Bronchial smooth muscle cell (primary cell): ENCODE results near the gene TLCD3B. TPM values are rescaled to one million over a fixed set of nuclear protein-coding genes. Genes with fewer than 3 reads are reported as not detected.

ENCODE experiments used
- total RNA-seq: library from RNA; depleted of rRNA; stranded (reverse); fragments of >200 nt; gene quantifications from 2 replicates; pipeline ENCODE4 v1.2.1, GENCODE V29; 2014

TLCD3B gene, protein sequence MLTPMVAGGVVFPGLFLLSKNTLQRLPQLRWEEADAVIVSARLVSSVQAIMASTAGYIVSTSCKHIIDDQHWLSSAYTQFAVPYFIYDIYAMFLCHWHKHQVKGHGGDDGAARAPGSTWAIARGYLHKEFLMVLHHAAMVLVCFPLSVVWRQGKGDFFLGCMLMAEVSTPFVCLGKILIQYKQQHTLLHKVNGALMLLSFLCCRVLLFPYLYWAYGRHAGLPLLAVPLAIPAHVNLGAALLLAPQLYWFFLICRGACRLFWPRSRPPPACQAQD
- not detected in 2 replicates for total RNA-seq

GRCh38 chr16:30030841-30031413 is at the start of gene TLCD3B:
TSS of gene TLCD3B (minus strand) at chr16:30031271. CDS start at chr16:30030527, 744 bp downstream.

DNA sequence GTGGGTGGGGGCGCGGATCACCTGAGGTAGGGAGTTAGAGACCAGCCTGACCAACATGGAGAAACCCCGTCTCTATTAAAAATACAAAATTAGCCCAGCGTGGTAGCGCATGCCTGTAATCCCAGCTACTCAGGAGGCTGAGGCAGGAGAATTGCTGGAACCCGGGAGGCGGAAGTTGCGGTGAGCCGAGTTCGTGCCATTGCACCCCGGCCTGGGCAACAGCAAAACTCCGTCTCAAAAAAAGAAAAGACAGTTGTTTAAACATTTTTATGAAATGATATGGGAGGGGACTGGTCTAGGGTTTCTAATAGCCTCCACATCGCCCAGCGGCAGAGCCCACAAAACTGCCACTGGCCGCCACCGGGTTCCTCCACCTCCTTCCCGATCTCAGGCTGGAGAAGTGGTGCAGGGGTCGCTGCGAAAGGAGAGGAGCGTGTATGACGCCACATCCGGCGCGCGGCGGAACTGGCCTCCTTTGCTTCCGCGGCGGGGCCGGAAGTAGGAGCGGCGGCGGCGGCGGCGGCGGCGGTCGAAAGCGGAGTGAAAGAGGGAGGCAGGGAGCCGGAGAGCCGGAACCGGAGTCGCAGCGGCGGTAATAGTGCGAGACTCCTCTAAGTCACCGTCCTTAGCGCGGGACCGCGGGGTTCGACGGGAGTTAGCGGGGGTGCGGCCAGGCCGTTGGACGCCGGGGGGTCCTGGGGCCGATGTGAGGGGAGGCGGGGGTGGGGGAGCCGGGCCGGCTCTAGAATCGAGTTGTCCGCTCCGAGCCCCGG is 44.6 kb upstream of the TLCD3B start, which contains the start of gene PPP4C:
TSS of gene PPP4C (plus strand) at position 492 of the 773 bp plus-strand sequence. CDS start 384 bp downstream, outside the sequence.

GRCh38 chr16:30065102-30065942 is 34.3 kb upstream of the TLCD3B start, which contains the start of gene ALDOA:
TSS of gene ALDOA (plus strand) at chr16:30065760. CDS start at chr16:30066898, 1,138 bp downstream.

GRCh38 chr16:30022887-30023286 is 8.2 kb downstream of the TLCD3B start, which contains the start of gene C16orf92:
TSS of gene C16orf92 (plus strand) at chr16:30023198. CDS start at chr16:30023341, 143 bp downstream.

DNA sequence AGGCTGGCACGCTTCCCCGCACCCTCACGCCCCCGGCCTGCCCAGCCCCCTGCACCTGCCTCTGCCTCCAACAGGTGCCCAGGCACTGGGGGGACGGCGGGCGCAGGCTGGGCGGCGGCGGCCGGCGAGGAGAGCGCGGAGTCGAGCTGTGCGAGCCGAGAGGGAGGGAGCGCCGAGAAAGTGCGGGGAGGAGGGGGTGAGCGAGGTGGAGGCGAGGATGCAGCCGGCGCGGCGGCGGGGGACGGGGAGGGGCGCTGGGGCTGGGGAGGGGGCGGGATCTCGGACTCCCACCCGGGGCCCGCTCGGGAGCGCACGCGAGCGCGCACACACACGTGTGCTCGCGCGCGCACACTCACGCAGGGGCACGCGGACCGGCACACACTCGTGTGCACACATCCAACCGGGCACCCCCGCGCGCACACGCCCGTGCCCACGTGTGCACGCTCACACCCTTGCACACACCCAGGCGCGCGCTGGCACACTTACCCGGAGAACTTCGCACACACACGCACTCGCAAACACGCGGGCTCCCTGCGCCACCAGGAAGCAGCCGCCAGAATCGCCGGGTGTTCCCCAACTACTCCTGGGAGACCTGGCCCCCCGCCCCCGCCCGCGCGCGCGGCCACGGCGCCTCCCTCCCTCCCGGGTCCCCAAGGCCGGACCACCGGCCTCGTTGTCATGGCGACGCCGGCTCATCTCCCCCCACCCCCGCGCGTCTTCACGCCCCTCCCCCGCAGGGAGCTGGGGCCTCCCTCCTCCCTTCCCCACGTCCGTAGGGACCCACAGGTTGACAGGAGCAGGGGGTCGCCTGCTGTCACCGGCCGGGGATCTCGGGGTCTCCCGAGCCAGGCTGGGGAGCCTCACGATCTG is 20.0 kb downstream of the TLCD3B start, which contains the start of gene DOC2A:
TSS of gene DOC2A (minus strand) at position 184 of the 870 bp plus-strand sequence. CDS start 805 bp downstream, outside the sequence.

DNA sequence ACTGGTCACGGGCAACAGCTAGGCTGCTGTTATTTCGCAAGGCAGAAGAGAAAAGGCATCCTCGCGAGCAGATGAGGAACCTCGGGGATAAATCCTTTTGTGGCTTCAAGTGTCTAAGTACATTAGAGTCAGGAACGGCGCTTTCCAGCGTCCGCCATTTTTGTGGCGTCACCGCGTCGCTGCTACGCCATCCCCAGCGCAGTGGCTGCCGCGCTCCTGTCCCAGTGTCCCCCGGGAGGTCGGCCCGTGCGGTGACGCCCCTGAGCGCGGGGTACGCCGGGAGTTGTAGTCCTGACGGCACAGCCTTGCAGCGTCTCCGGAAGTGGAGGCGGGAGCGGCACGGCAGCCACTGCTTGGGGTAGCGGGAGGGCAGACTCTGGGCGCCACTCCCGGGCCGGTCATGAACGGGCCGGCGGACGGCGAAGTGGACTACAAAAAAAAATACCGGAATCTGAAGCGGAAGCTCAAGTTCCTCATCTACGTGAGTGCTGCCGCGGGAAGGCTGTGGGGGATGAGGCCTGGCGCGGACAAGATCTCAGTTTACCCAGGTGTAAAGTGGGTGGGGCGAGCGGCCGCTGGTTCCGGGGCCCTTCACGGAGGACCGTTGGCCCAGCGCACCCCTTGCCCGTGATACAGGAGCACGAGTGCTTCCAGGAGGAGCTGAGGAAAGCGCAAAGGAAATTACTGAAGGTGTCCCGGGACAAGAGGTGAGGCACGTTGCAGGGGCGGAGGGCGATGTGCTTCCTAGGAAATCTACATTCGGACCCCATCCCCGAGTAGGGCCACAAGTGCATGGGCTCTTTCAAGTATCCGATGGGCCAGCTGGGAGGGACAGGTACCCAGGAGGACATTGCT is 34.9 kb downstream of the TLCD3B start, which contains the start of gene INO80E:
TSS of gene INO80E (plus strand) at position 331 of the 855 bp plus-strand sequence. CDS start at position 401, 70 bp downstream.

GRCh38 chr16:29995324-29995910 is 35.7 kb downstream of the TLCD3B start, which contains the start of gene HIRIP3:
TSS of gene HIRIP3 (minus strand) at chr16:29995617. CDS start at chr16:29995605, 12 bp downstream.

Other genes with a start within 250 kb of the TLCD3B start
- 6.5 and 14.3 TPM in 2 replicates for gene KIF22, start 240.5 kb downstream of the TLCD3B start, total RNA-seq
- gene MAZ, start 224.7 kb downstream of the TLCD3B start, total RNA-seq, result 127 and 202 TPM in 2 replicates
- gene PRRT2, start 219.1 kb downstream of the TLCD3B start, total RNA-seq, result 1.9 and 4.4 TPM in 2 replicates
- 12.1 and 12.3 TPM in 2 replicates for gene PAGR1, start 215.1 kb downstream of the TLCD3B start, total RNA-seq
- gene MVP, start 210.8 kb downstream of the TLCD3B start, total RNA-seq, result 549 and 610 TPM in 2 replicates
- 63.4 and 86.9 TPM in 2 replicates for gene CDIPT, start 168.0 kb downstream of the TLCD3B start, total RNA-seq
- gene SEZ6L2, start 131.7 kb downstream of the TLCD3B start, total RNA-seq, result 5.5 and 7.5 TPM in 2 replicates
- 2.1 and 6.8 TPM in 2 replicates for gene ASPHD1, start 130.8 kb downstream of the TLCD3B start, total RNA-seq
- 3.9 and 5.0 TPM in 2 replicates for gene KCTD13, start 105.0 kb downstream of the TLCD3B start, total RNA-seq
- 57.5 and 67.9 TPM in 2 replicates for gene TMEM219, start 69.2 kb downstream of the TLCD3B start, total RNA-seq
- gene TAOK2, start 57.4 kb downstream of the TLCD3B start, total RNA-seq, result 41.3 and 46.7 TPM in 2 replicates
- 6.6 and 7.6 TPM in 2 replicates for gene HIRIP3, start 35.7 kb downstream of the TLCD3B start, total RNA-seq
- gene INO80E, start 35.0 kb downstream of the TLCD3B start, total RNA-seq, result 11.9 and 13.1 TPM in 2 replicates
- 0.16 and 0.34 TPM in 2 replicates for gene DOC2A, start 20.2 kb downstream of the TLCD3B start, total RNA-seq
- gene C16orf92, start 8.1 kb downstream of the TLCD3B start, total RNA-seq, result not detected in 2 replicates
- 263 and 375 TPM in 2 replicates for gene ALDOA, start 34.5 kb upstream of the TLCD3B start, total RNA-seq
- 151 and 167 TPM in 2 replicates for gene PPP4C, start 44.7 kb upstream of the TLCD3B start, total RNA-seq
- 0.16 and 0.26 TPM in 2 replicates for gene TBX6, start 60.7 kb upstream of the TLCD3B start, total RNA-seq
- gene YPEL3, start 64.9 kb upstream of the TLCD3B start, total RNA-seq, result 7.3 and 12.0 TPM in 2 replicates
- 0.95 and 3.2 TPM in 2 replicates for gene GDPD3, start 82.3 kb upstream of the TLCD3B start, total RNA-seq
- 40.4 and 43.2 TPM in 2 replicates for gene MAPK3, start 91.9 kb upstream of the TLCD3B start, total RNA-seq
- gene CORO1A, start 152.3 kb upstream of the TLCD3B start, total RNA-seq, result 0.60 and 0.79 TPM in 2 replicates
- 27.8 and 29.3 TPM in 2 replicates for gene BOLA2B, start 162.4 kb upstream of the TLCD3B start, total RNA-seq
- gene SLX1A, start 162.6 kb upstream of the TLCD3B start, total RNA-seq, result 11.6 and 17.2 TPM in 2 replicates
- 1.3 and 1.7 TPM in 2 replicates for gene SULT1A3, start 168.0 kb upstream of the TLCD3B start, total RNA-seq
- 1.1 and 1.7 TPM in 2 replicates for gene NPIPB13, start 217.2 kb upstream of the TLCD3B start, total RNA-seq